OCI-LY7 (cell line): ENCODE results near the gene PLA2G4A. TPM values are rescaled to one million over a fixed set of nuclear protein-coding genes. Genes with fewer than 3 reads are reported as not detected.

Experiments used
- BruUV-seq: library from RNA; stranded (reverse); fragments of 400-500 nt; replicated peaks from 2 replicates; lab custom pipeline; 2021; lab: Mats Ljungman, UMichigan
- CTCF ChIA-PET: fragments of 300-600 bp; sonication (Branson Sonifier 250); formaldehyde crosslinking; loops from one replicate; lab custom pipeline; 2022; ENCODE audit warnings: antibody characterized with exemption; ENCODE audit not compliant: unreplicated experiment; lab: Charles Lee
- POLR2A ChIA-PET: fragments of 300-600 bp; sonication (Branson Sonifier 250); formaldehyde crosslinking; loops from one replicate; lab custom pipeline; 2022; ENCODE audit warnings: antibody characterized with exemption; lab: Charles Lee
- DNase-seq: peaks from one replicate; pipeline ENCODE4 v3.0.0-alpha.2; 2015; ENCODE audit warnings: low spot score
- H2AFZ ChIP-seq: fragments of 200-600 bp; sonication (generic), shearing (Covaris generic); 2 replicates; pipeline ENCODE4 v1.6.1; 2014; ENCODE audit warnings: mild to moderate bottlenecking, antibody characterized with exemption, low read length, moderate library complexity
- H3K27ac ChIP-seq: fragments of 200-600 bp; sonication (generic); 2 replicates; pipeline ENCODE4 v1.5.1; 2014; ENCODE audit warnings: mixed run types, low read depth, mild to moderate bottlenecking, moderate library complexity, low read length, inconsistent platforms; ENCODE audit not compliant: poor library complexity, severe bottlenecking
- H3K36me3 ChIP-seq: fragments of 200-600 bp; sonication (generic); 2 replicates; pipeline ENCODE4 v1.6.1; 2014; ENCODE audit warnings: mild to moderate bottlenecking, antibody characterized with exemption, low read length, moderate library complexity, mixed read lengths; ENCODE audit not compliant: insufficient read depth
- H3K4me1 ChIP-seq: fragments of 200-600 bp; sonication (generic); 2 replicates; pipeline ENCODE4 v1.5.1; 2014; ENCODE audit warnings: mild to moderate bottlenecking, low read length; ENCODE audit not compliant: insufficient read depth, poor library complexity, severe bottlenecking
- H3K4me2 ChIP-seq: fragments of 200-600 bp; sonication (generic); 2 replicates; pipeline ENCODE4 v1.6.1; 2014; ENCODE audit warnings: mild to moderate bottlenecking, low read length
- H3K4me3 ChIP-seq: fragments of 200-600 bp; sonication (generic); 2 replicates; pipeline ENCODE4 v1.5.1; 2014; ENCODE audit warnings: mild to moderate bottlenecking, low read depth, low read length; ENCODE audit not compliant: poor library complexity, severe bottlenecking
- H3K79me2 ChIP-seq: fragments of 200-600 bp; sonication (generic); 2 replicates; pipeline ENCODE4 v1.6.1; 2016; ENCODE audit warnings: low read depth, mild to moderate bottlenecking, low read length, moderate library complexity, mixed read lengths; ENCODE audit not compliant: insufficient read depth
- H3K9me2 ChIP-seq: fragments of 200-600 bp; sonication (generic); 2 replicates; pipeline ENCODE4 v1.6.1; 2016; ENCODE audit warnings: mild to moderate bottlenecking, low read length, mixed read lengths; ENCODE audit not compliant: insufficient read depth
- H3K9me3 ChIP-seq: fragments of 200-600 bp; sonication (generic); 2 replicates; pipeline ENCODE4 v1.6.1; 2014; ENCODE audit warnings: mild to moderate bottlenecking, mixed run types, low read length, mixed read lengths
- H4K20me1 ChIP-seq: fragments of 200-600 bp; sonication (generic); 2 replicates; pipeline ENCODE4 v1.6.1; 2014; ENCODE audit warnings: mild to moderate bottlenecking, antibody characterized with exemption, low read length, moderate library complexity, mixed read lengths; ENCODE audit not compliant: insufficient read depth
- CTCF ChIP-seq: fragments of 200-600 bp; sonication (generic); conservative IDR thresholded peaks from 2 replicates; pipeline ENCODE4 v1.5.1; 2014; ENCODE audit warnings: mild to moderate bottlenecking, antibody characterized with exemption, low read length, moderate library complexity, mixed read lengths
- EZH2phosphoT487 ChIP-seq: fragments of 200-600 bp; sonication (generic); IDR thresholded peaks from 2 replicates; pipeline ENCODE4 v1.6.1; 2018; ENCODE audit warnings: low read depth, borderline replicate concordance, mild to moderate bottlenecking, mixed run types, antibody characterized with exemption, low read length, moderate library complexity, mixed read lengths
- intact Hi-C: fragments of 100-400 bp; cut with micrococcal nuclease; formaldehyde crosslinking; loops from one replicate; pipeline ENCODE4 v1.10.0; 2022; ENCODE audit not compliant: unreplicated experiment
- total RNA-seq, 2 experiments: library from RNA; depleted of rRNA in 1 of 2; stranded (reverse); fragments of >200 nt in 1 of 2; shearing (Covaris generic) in 1 of 2; gene quantifications; 2 replicates each; pipeline ENCODE4 v1.2.3, GENCODE V29; 2014 to 2022

The PLA2G4A gene
- total RNA-seq, 2 experiments from 2014 or later: not detected

DNA sequence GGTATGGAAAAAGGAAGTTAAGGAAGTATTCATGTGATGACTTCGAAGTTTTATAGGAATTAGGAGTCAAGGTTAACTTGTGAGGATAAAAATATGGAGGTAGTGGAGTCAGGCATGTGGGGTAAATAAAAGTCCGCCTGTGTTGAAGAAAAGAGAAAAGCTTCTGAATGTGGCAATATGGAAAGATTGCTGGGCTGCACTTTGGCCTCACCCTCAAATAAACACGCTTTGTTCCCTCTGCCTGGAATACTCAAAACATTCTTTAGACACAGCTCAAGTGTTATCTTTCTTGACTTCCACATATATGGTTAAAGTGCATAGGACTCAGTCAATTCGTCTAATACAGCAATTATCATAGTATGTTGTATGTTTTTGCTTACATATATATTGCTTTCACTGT is 137.7 kb downstream of the PLA2G4A start:
- Histone ChIP-seq H3K9me2 (no peaks in the 10 kb centered on the region), H3K9me3 (no peaks in the 10 kb centered on the region), H3K27ac (no peak overlapping the region), H3K4me3 (no peak overlapping the region), H3K4me1 (no peaks in the 10 kb centered on the region), H3K79me2 (no peaks in the 10 kb centered on the region), H4K20me1 (no peaks in the 10 kb centered on the region), H3K36me3 (no peaks in the 10 kb centered on the region), H3K4me2 (no peak overlapping the region), H2AFZ (no peak overlapping the region)
- ChIA-PET CTCF (no interaction called here), POLR2A (interaction anchor here (0.6 kb wide), 1 partner anchor 41 kb away, joined by 3 read pairs; no protein-coding TSS in a partner anchor)
- TF ChIP-seq EZH2phosphoT487: no peak
- TF ChIP-seq CTCF: no peak
- DNase-seq: no peak
- intact Hi-C loops: no loop called here
- no TSS peak for BruUV-seq

- TF ChIP-seq EZH2phosphoT487: no peak
- no peak for TF ChIP-seq CTCF
- CTCF ChIA-PET: no interaction called here
Measured at GRCh38 chr1:186967656-186968394, 139.1 kb downstream of the PLA2G4A start.

DNA sequence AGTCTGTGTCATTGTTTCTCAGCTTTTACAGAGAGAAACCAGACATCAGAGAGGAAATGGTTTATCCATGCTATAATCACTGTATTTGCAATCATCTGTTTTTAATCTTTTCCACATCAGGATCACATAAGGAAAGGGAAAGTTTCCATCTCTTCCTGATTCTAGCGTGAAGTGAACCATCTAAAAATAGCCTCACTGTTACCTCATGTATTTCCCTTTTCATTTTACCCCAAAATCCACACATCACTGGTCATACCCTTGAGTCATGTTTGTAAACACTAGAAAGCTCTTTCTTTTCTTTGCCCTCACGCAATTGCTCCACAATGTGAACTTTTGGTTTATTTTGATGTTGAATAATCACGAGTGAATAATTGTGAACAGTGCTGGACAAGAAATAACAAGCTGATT is 146.0 kb downstream of the PLA2G4A start:
- Histone ChIP-seq H3K27ac (no peak overlapping the region), H3K4me1 (no peaks in the 10 kb centered on the region), H3K4me2 (no peak overlapping the region), H3K36me3 (no peaks in the 10 kb centered on the region), H3K9me3 (no peaks in the 10 kb centered on the region), H3K4me3 (no peak overlapping the region), H2AFZ (no peak overlapping the region), H3K9me2 (no peaks in the 10 kb centered on the region), H4K20me1 (no peaks in the 10 kb centered on the region; the same call in 1 of the 2 replicates), H3K79me2 (no peaks in the 10 kb centered on the region)
- CTCF ChIA-PET: no interaction called here
- intact Hi-C loops: no loop called here
- POLR2A ChIA-PET: interaction anchor here (0.6 to 1.0 kb wide), 3 partner anchors 10 to 22 kb away, joined by 3 to 4 read pairs (median 3); no protein-coding TSS in a partner anchor
- DNase-seq: no peak
- BruUV-seq: no TSS peak
- TF ChIP-seq EZH2phosphoT487 (no peak), CTCF (no peak)

More at GRCh38 chr1:186967656-186968394, 139.1 kb downstream of the PLA2G4A start:
- intact Hi-C loops: no loop called here
- no peaks in the 10 kb centered on the region for H3K36me3 ChIP-seq
- no peaks in the 10 kb centered on the region for H3K9me3 ChIP-seq
- H3K4me2 ChIP-seq: no peak overlapping the region
- H4K20me1 ChIP-seq: no peaks in the 10 kb centered on the region
- no peaks in the 10 kb centered on the region for H3K4me1 ChIP-seq
- no peak overlapping the region for H3K4me3 ChIP-seq
- DNase-seq: no peak
- no TSS peak for BruUV-seq
- H2AFZ ChIP-seq: no peak overlapping the region
- POLR2A ChIA-PET: no interaction called here
- H3K9me2 ChIP-seq: no peaks in the 10 kb centered on the region
- no peaks in the 10 kb centered on the region for H3K79me2 ChIP-seq
- H3K27ac ChIP-seq: no peak overlapping the region
